ENCODE results near the gene KMT2E.
"Not testable (repeated sequence)": the region's sequence is repeated elsewhere in the genome, so short reads cannot be mapped to it uniquely, and the experiment has no call there.

KMT2E gene

DNA sequence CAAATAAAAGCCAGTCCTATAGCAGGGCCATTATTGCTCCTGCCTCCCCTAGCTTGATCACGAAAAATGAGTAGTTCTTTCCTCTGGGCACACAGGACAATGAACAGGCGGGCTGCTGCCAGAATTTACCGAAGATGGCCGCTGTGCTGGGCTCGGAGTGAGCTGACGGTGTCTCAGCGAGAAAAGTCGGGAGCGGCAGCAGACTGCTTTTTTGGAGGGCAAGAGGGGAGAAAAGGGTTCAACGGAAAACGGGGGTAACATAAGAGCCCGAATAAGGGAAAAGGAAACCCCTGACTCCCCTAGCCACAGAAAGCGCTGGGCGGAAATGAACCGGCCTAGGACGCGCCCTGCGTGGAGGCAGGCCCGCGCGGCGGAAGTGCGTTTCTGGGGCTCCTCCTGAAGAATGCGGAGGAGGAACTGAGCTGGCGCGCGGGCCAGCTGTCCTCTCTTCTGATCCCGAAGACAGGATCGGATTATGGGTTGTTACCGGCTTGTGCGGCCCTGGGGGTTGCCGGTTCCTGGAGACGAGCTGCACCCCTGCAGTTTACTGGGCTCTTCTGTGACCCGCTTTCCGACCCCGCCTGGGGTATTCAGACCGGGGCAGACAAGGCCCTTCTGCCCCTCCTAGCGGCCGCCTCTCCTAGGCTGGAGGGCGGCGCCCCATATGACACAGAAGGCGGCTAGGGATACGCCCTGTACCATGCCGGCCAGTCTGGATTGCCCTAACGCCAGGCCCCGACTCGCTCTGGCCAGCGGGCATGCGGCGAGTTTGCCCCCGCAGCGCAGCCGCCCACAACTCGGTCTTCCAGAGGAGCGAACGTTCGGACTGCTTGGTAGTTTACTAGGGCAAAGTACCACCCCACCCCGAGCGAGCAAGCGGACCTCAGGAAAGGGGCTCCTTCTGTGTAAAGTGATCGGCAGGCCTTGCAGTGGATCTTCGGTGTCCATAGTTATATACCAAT, 30.1 kb upstream of the KMT2E start:
- peak; percentile 78 for DNase-seq (ENCODE audit: low read depth)

DNA sequence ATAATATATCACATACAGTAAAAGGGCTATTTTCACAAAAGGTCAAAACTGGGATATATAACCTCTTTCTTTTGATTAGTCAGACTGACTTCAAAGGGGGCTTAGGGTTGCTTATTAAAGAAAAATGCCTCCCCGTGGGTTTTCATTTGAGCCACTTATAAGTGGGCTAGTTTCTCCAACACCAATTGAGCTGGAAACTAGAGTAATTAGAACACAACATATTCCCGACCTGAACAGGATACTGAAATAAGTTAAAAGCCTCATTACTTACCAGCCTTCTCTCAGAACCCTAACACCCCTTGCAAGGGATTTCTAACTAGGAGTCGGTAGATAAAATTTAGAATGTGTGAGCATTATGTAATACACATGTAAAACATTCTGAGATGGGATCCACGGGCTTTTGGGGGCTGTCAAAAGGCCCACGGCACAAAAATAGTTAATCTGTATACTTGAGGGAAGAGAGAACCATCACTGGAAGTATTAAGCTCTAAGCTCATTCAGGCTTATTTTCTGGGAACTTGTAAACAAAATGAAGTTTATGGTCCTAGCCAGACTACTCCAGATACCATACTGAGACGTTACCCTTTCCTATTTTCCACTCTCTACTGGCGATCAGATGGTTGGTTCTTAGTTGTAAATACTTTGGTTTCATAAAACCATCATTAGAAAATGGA, 29.3 kb upstream of the KMT2E start:
- no peak for DNase-seq (ENCODE audit: low read depth)

DNA sequence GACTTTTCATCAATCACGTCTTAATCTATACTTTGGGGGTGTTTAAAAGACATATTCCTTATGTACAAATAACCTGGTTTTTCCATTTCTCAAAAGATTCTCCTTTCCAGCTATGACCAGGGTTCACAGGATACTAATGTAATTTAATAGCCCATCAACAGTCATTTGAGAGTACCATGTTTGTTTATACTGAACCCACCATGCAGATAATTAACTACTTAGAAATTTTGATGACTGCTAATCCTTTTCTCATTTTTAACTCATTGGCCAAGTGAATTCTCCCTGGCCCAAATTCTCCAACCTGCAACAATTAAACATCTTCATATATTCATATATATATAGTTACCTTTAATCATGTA, 28.8 kb upstream of the KMT2E start:
- no peak for DNase-seq (ENCODE audit: low read depth)

DNA sequence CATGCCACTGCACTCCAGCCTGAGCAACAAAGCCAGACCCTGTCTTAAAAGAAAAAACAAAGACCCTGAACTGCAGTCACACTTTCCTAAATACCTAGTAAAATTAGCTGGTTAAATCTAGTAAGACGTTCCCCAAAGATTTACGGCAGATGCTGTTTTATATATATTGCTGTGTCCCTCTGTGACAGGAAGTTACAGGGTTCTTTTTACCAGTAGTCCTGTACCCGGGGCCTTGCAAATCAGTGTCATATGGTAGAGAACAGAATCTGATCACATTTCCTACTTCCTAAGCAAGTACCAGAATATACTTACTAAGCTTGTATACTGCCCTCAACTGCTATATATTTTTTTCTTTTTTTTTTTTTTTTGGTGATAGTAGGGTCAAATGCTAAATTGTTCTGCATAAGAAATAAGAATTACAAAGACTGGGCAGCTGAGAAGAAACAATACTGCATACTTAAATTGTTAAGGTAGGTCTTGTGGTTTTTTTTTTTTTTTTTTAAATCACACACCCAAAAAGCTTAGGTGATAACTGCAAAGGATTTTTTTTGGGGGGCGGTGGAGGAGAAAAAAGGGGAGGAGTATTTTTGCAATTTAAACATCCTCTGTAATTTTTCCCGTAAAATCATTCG, 27.3 kb upstream of the KMT2E start:
- no peak for DNase-seq (ENCODE audit: low read depth)

DNA sequence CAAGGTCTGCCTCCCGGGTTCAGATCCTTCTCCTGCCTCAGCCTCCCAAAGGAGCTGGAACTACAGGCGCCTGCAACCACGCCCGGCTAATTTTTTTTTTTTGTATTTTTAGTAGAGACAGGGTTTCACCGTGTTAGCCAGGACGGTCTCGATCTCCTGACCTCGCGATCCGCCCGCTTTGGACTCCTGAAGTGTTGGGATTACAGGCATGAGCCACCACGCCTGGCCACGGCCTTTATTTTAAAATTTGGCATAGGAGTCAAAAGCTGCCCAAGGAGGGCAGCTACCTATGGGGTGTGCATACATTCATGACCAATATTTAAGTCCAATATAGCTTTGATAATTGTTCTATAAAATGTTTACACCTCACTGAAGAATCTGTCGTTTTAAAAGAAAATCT, 26.6 kb upstream of the KMT2E start:
- not testable (repeated sequence) for DNase-seq (ENCODE audit: low read depth)

DNA sequence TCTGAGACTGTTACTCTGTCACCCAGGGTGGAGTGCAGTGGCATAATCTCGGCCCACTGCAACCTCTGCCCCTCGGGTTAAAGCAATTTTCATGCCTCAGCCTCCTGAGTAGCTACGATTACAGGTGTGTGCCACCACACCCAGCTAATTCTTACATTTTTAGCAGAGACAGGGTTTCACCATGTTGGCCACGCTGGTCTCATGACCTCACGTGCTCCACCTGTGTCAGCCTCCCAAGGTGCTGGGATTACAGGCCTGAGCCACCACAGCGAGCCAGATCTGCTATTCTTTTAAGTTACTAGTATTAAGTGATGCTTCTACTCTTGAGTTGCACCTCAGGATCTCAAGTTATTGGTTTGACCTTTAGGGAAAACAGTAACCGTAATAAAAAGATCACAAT, 23.0 kb upstream of the KMT2E start:
- DNase-seq (ENCODE audit: low read depth): no peak

DNA sequence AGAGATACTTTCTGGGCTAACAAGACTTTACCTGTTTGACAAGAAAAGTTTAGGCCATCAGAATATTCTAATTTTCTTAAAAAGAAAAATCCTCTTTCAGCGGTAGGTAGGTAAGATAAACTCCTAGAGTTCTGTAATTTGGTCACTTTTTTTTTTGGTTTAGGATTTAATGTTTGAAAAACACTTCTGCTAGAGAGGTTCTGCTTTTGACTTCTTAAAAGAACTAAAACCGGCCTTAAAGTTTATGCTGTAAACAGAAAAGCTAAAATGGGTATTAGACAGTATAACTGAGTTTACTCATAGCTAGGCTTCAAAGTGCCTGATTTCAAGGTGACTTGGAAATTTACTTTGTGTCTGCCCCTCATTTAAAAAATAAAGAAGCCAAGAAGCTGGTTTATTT, 21.7 kb upstream of the KMT2E start:
- no peak for DNase-seq (ENCODE audit: low read depth)

DNA sequence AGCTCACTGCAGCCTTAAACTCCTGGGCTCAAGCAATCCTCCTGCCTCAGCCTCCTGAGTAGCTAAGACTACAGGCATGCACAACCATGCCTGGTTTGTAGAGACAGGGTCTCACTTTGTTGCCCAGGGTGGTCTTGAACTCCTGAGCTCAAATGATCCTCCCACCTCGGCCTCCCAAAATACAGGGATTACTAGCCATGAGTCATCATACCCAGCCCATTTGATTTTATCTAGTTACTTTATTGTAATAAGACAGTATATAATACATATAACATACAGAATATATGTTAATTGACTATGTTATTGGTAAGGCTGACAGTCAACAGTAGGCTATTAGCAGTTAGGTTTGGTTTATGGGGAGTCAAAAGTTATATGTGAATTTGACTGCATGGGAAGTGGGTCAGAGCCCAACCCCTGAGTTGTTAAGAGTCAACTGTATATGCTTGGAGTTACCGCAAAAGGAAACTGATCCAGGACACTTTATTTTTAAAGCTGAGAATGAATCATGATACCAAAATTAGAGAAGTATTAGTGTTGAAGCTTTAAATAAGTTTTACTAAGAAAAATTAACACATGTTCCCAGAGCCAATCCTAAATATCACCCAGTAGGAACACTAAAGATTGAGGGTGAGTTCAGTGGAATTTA, 20.7 kb upstream of the KMT2E start:
- no peak for DNase-seq (ENCODE audit: low read depth)

DNA sequence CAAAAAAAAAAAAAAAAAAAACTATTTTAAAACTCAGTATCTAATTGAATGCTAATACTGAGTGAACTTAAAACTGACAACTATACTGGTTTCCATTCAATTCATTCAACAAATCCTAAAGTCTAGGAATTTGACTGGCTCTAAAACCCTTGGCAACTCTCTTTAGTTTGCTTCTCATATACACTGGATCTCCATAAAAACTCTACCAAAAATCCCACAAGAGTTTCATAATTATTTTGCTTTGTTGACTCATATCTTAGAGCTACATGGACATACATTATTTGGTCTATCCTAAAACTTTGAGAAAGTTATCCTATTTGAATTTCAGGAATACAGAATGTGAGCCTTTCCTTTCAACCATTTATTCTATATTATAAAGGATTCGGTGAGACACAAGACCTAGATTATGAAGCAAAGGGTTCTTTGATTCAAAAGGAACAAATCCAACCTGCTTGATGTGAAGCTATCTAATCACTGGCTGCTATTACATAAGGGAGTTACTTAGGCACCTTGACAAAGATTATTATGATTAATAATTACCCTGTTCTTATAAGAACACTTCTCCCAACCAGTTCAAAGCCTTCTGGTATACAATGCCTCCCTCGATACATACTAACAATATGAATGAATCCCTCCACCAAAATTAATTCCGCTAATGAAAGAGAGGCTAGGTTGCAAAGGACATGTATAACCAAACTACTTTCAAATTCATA, 15.8 kb upstream of the KMT2E start:
- DNase-seq (ENCODE audit: low read depth): no peak

DNA sequence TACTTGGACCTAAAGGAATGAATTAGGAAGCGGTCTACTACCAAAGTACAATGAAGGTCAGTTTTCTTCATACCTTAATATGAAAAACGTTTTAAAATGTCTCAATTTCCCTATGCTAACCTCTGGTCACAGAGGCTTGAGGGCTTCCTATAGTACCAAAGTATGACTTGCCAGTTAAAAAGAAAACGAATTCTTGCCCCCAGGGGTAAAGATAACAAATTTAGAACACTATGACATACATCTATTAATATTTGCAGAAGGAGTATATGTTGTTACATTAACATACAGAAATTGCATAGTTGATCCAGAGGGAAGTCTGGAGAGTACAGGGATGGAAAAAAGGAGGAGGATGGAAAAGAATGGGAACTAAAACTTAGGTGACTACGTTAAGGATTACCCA, 13.8 kb upstream of the KMT2E start:
- no peak for DNase-seq (ENCODE audit: low read depth)

DNA sequence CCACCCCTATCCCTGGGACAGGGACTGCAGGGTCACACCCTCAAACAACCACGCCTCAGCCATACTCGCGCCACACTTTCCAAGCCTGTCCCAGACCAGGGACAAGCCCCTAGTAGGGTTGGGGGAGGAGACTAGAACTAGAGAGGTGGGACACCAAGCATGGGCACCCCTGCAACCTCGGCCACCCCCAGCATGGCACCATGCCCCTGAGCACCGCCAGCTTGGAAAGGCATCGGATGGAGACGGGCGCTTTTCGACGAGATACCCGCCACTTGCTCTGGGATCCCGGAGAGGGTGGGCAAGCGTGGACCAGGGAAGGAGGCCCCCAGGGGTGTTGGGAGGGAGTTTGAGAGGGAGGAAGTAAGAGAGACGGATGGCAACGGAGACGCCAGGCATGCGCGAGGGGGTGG, 13.1 kb upstream of the KMT2E start:
- no peak for DNase-seq (ENCODE audit: low read depth)

DNA sequence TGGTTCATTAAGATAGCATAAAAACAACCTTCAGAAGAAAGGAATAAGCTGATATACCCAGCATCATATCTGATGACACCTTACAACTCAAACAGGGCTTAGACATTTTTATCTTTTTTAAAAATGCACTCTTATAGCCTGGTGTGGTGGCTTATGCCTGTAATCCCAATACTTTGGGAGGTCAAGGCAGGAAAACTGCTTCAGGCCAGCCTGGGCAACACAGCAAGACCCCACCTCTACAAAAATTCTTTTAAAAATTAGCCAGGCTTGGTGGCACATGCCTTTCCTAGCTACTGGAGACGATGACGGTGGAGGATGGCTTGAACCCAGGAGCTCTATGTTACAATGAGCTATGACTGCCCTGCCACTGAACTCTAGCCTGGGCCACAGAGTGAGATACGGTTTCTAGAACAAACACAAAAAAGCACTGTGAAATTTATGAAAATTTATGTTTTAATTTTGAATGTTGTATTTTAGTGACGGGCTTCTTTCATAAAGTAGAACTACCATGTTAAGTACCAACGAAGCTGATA, 12.3 kb upstream of the KMT2E start:
- no peak for DNase-seq (ENCODE audit: low read depth)

DNA sequence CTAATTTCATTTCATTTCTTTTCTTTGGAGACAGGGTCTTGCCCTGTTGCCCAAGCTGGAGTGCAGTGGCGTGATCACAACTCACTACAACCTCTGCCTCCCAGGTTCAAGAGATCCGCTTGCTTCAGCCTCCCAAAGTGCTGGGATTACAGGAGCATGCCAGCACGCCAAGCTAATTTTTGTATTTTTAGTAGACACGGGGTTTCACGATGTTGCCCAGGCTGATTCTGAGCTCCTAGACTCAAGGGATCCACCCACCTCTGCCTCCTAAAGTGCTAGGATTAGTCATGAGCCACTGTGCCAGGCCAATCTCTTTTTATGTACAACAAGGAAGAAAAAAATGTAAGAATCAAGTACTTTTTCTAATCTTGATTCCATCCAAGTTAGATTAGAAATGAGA, 10.7 kb upstream of the KMT2E start:
- DNase-seq (ENCODE audit: low read depth): peak; percentile 32

DNA sequence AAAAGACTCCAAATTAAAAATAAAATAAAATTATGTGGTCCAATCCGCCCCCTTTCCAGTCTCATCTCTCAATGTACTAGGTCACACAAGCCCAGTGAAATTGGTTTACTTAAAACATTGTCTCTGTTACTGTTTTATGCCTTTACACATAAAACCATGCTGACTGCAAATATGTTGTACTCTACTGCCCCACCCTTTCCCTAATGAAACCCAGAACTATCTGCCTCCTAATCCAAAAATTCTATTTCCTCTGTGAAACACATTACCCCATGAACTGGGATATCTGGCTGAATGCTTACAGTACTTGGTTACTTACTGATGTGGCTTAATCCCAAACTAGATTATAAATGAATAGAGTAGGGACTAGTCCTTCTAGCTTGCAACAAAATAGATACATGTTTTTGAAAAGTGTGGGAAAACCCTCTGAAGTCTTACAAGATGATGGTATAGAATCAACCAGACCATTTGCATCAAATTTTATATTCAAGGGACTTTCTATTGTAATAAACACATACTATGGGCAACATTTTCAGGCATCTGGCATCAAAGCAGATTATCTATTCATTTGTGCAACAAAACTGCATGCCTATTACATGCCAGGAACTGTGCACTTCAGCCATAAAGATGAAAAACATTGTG, 10.0 kb upstream of the KMT2E start:
- no peak for DNase-seq (ENCODE audit: low read depth)

DNA sequence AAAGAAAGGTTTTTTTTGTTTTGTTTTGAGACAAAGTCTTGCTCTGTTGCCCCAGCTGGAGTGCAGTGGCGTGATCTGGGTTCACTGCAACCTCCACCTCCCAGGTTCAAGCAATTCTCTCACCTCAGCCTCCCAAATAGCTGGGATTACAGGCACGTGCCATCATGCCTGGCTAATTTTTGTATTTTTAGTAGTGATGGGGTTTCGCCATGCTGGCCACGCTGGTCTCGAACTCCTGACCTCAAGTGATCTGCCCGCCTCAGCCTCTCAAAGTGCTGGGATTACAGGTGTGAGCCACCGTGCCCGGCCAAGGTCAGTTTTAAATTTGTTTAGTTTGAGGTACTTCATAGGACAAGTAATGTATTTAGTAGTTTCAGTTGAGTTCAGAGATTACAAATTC, 9.0 kb upstream of the KMT2E start:
- DNase-seq (ENCODE audit: low read depth): not testable (repeated sequence)

DNA sequence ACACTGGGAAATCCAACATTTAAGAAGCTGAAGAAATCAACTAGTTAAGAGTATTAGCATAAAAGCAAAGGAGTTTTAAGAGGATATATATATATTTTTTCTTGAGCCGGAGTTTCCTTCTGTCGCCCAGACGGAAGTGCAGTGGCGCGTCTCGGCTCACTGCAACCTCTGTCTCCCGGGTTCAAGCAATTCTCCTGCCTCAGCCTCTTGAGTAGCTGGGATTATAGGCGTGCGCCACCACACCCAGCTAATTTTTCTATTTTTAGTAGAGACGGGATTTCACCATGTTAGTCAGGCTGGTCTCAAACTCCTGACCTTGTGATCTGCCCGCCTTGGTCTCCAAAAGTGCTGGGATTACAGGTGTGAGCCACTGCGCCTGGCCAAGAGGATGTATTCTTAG, 8.5 kb upstream of the KMT2E start:
- not testable (repeated sequence) for DNase-seq (ENCODE audit: low read depth)

DNA sequence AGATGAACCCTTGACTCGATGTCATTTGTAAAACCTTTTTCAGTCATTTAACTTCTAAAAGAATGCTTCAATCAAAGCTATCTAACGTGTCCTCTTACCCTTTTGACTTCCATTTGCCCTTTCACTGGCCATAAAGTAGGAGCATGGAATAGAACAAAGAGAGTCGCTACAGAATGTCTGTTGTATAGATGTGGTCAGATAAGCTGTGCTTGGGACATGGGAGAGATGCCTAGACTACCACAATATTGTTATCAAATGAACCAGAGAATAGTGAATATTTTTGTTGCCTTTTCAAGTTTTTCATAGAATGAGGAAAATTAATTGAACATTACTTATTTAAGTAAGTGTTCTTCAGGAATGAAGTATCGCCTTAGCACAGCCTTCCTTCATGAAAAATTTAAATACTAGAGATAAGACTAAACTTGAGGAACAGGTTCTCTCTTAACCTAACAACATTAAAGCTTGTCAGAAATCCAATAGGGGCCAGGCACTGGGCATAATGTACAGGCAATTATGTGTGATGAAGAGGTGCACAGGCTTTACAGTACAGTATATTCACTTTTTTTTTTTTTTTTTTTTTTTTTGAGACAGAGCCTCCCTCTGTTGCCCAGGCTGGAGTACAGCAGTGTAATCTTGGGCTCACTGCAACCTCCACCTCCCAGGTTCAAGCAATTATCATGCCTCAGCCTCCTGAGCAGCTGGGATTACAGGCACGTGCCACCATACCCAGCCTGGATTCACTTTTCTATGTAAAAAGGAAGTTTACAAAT, 7.5 kb upstream of the KMT2E start:
- no peak for DNase-seq (ENCODE audit: low read depth)

DNA sequence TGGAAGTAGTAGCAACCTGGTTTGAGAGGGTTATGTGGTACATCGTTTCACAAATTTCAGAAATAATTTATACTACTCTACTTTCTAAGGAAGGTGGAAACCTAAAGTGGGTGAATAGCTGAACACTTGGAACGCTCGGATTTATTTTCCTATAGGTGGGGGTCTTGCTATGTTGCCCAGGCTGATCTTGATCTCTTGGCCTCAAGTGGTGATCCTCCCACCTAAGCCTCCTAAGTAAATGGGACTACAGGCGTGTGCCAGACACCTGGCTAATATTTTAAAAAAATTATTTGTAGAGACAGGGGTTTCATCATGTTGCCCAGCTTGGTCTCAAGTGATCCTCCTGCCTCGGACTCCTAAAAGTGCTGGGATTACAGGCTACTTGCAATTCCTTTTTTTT, 6.7 kb upstream of the KMT2E start:
- no peak for DNase-seq (ENCODE audit: low read depth)

DNA sequence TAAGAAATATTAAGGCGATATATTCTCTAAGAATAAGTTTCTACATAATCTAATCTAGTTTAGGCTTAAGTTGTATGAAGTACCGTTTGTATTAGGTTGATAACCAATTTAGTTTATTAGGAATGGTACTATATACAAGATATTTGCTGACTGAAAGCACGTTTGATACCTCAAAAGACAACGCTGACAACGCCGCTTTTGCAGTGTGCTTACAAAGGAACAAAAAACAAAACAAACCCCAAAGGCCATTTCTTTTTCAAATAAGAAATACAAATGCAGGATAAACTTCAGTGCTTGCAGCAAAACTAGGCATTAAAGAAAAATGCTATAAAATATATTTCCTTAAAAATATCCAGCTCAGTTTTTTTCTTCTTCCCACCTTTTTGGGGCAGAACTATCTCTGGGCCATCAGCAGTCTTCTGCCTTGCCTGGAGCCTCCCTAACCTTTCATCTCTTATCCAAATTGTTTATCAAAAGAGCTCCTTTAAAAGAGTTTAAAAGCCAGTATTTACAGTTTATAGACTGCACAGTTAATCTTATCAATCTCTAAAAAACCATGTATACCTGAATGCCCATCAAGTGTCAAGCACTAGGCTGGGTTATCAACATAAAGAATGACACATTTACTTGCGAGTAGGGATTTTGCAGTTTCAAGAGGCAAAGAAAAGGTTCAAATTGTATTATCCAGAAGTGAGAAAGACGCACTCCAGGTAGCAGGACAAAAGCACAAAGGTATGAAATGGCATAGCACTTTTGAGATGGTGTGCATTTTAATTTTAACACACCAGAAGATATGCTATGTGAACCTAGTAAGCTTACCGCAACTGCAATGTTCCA, 4.1 kb upstream of the KMT2E start:
- no peak for DNase-seq (ENCODE audit: low read depth)
